WTC11 (cell line): Measurements from ENCODE around the gene RILPL1. TPM values are rescaled to one million over a fixed set of nuclear protein-coding genes. Genes with fewer than 3 reads are reported as not detected.
A peak's percentile ranks its signal among the peaks of the same experiment; 100 is the strongest.
"Not testable (repeated sequence)": the region's sequence is repeated elsewhere in the genome, so short reads cannot be mapped to it uniquely, and the experiment has no call there.

Source experiments
- ATAC-seq: fragments of 200-7000 bp; cut with Tn5 transposase; 2 replicates; pipeline ENCODE4 v1.10.0; 2021; ENCODE audit warnings: mild to moderate bottlenecking, moderate library complexity
- CTCF ChIA-PET: fragments of 300-600 bp; sonication (Branson Sonifier 250); formaldehyde crosslinking; loops from one replicate; lab custom pipeline; 2021; ENCODE audit warnings: antibody characterized with exemption; lab: Charles Lee
- POLR2A ChIA-PET: fragments of 350-600 bp; sonication (Branson Sonifier 250); formaldehyde crosslinking; loops from one replicate; lab custom pipeline; 2021; ENCODE audit warnings: antibody characterized with exemption; lab: Charles Lee
- DNase-seq: peaks from one replicate; pipeline ENCODE4 v3.0.0; 2021; ENCODE audit warnings: low spot score
- H3K27ac Mint-ChIP-seq: 2 replicates; pipeline ENCODE4 v1.8.0; 2021; ENCODE audit warnings: mixed read lengths
- H3K27me3 Mint-ChIP-seq: 2 replicates; pipeline ENCODE4 v1.8.0; 2021; ENCODE audit warnings: low read depth, mild to moderate bottlenecking, moderate library complexity, mixed read lengths
- H3K36me3 Mint-ChIP-seq: 2 replicates; pipeline ENCODE4 v1.8.0; 2021; ENCODE audit warnings: mixed read lengths
- H3K4me1 Mint-ChIP-seq: 2 replicates; pipeline ENCODE4 v1.8.0; 2022; ENCODE audit warnings: mixed read lengths
- H3K4me3 Mint-ChIP-seq: 2 replicates; pipeline ENCODE4 v1.8.0; 2021; ENCODE audit warnings: mild to moderate bottlenecking, moderate library complexity, mixed read lengths
- H3K9me3 Mint-ChIP-seq: 2 replicates; pipeline ENCODE4 v1.8.0; 2021; ENCODE audit warnings: mixed read lengths
- ATF2 ChIP-seq: sonication (generic); formaldehyde crosslinking; IDR thresholded peaks from 2 replicates; pipeline ENCODE4 v1.8.1; 2022; ENCODE audit warnings: low read depth, missing genetic modification reagents, borderline replicate concordance
- CREB1 ChIP-seq: sonication (generic); formaldehyde crosslinking; IDR thresholded peaks from 2 replicates; pipeline ENCODE4 v1.8.0; 2023; ENCODE audit warnings: mild to moderate bottlenecking, missing genetic modification reagents
- HMGXB4 ChIP-seq: sonication (generic); formaldehyde crosslinking; IDR thresholded peaks from 2 replicates; pipeline ENCODE4 v1.8.1; 2023; ENCODE audit warnings: mild to moderate bottlenecking, moderate library complexity, missing genetic modification reagents
- MXD4 ChIP-seq: fragments of 250-450 bp; sonication (Bioruptor Pico); IDR thresholded peaks from 2 replicates; pipeline ENCODE4 v1.8.0; 2021; ENCODE audit warnings: mild to moderate bottlenecking, moderate library complexity, borderline replicate concordance
- NFE2L1 ChIP-seq: sonication (generic); formaldehyde crosslinking; IDR thresholded peaks from 2 replicates; pipeline ENCODE4 v1.8.1; 2023; ENCODE audit warnings: missing genetic modification reagents
- NR1H2 ChIP-seq: sonication (generic); formaldehyde crosslinking; IDR thresholded peaks from 2 replicates; pipeline ENCODE4 v1.9.0; 2021; ENCODE audit warnings: mild to moderate bottlenecking, moderate library complexity, missing genetic modification reagents
- TP53 ChIP-seq: sonication (generic); formaldehyde crosslinking; IDR thresholded peaks from 2 replicates; pipeline ENCODE4 v1.8.1; 2023; ENCODE audit warnings: mild to moderate bottlenecking, missing genetic modification reagents
- ZNF121 ChIP-seq: sonication (generic); formaldehyde crosslinking; IDR thresholded peaks from 2 replicates; pipeline ENCODE4 v1.8.0; 2023; ENCODE audit warnings: missing genetic modification reagents
- ZNF138 ChIP-seq: sonication (generic); formaldehyde crosslinking; conservative IDR thresholded peaks from 2 replicates; pipeline ENCODE4 v1.8.1; 2022; ENCODE audit warnings: mild to moderate bottlenecking, moderate library complexity, missing genetic modification reagents
- ZNF232 ChIP-seq: sonication (generic); formaldehyde crosslinking; IDR thresholded peaks from 2 replicates; pipeline ENCODE4 v1.8.0; 2022; ENCODE audit warnings: mild to moderate bottlenecking, missing genetic modification reagents
- ZNF423 ChIP-seq: fragments of 250-450 bp; sonication (Bioruptor Pico); IDR thresholded peaks from 2 replicates; pipeline ENCODE4 v2.1.2; 2022; ENCODE audit warnings: mild to moderate bottlenecking, moderate library complexity
- ZSCAN18 ChIP-seq: fragments of 250-450 bp; sonication (Bioruptor Pico); IDR thresholded peaks from 2 replicates; pipeline ENCODE4 v2.1.2; 2022; ENCODE audit warnings: mild to moderate bottlenecking, moderate library complexity
- total RNA-seq: library from RNA; stranded (reverse); gene quantifications from 3 replicates; pipeline ENCODE4 v1.2.3, GENCODE V29; 2021
- TF ChIP-seq, protein P1 (sequence below): fragments of 250-450 bp; sonication (Bioruptor Pico); conservative IDR thresholded peaks from 2 replicates; pipeline ENCODE4 v1.9.0; 2021; ENCODE audit warnings: mild to moderate bottlenecking
- TF ChIP-seq, protein P2 (sequence below): sonication (generic); formaldehyde crosslinking; IDR thresholded peaks from 2 replicates; pipeline ENCODE4 v1.8.1; 2022; ENCODE audit warnings: missing genetic modification reagents, borderline replicate concordance
- TF ChIP-seq, protein P3 (sequence below): sonication (generic); formaldehyde crosslinking; conservative IDR thresholded peaks from 2 replicates; pipeline ENCODE4 v1.8.1; 2023; ENCODE audit warnings: mild to moderate bottlenecking, low read depth, missing genetic modification reagents, moderate library complexity
- TF ChIP-seq, protein P4 (sequence below): sonication (generic); formaldehyde crosslinking; IDR thresholded peaks from 2 replicates; pipeline ENCODE4 v1.8.1; 2023; ENCODE audit warnings: mild to moderate bottlenecking, missing genetic modification reagents

The RILPL1 gene
- total RNA-seq, 1 experiment from 2014 or later, result 8.2 TPM

DNA sequence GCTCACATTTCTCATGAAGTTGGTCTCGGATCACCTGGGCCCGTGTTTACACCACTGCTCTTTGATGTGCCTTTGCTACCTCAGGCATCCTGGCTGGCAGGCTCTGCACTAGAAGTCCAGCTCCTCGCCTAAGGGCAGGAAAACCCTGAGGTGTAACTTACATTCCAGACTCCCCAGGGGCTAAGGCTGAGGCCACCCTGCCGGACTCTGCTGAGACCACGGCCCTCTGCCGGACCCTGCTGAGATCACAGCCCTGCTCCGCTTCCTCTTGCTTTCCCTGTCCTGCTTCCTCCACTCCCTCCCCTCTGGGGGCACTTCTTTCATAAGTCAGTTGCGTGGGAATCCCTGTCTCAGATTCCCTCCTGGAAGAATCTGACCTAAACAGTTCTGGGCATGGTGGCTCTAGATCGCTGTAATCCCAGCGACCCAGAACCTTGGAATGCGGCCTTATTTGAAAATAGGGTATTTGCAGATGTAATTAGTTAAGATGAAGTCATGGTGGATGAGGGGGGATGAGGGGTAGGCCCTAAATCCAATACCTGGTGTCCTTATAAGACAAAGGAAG is 17.2 kb downstream of the RILPL1 start (continued):
- TF ChIP-seq, protein P1, sequence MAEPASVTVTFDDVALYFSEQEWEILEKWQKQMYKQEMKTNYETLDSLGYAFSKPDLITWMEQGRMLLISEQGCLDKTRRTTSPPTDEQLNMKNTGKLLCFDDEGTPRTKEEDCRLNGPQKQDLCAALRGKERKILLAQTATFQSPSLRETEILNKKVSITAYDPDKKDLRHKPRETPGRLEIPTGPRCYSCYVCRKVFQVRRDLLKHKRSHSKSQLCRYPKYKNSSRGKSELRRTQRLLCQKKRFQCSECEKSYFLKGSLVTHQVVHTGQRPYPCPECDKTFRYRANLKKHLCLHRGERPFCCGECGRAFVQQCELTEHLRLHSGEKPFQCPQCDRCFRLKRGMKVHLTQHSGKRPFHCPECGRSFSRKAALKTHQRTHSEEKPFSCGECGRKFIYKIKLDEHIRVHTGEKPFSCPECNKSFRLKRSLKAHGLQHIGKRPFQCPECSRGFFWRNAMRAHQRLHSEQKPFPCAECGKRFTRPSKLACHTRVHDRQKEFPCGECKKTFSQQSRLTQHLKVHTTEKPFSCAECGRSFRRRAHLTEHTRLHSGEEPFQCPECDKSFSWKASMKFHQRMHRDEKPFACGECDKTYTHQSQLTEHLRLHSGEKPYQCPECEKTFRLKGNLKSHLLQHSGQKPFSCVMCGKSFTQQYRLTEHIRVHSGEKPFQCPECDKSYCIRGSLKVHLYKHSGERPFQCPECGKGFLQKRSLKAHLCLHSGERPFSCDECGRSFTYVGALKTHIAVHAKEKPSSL (CRISPR knock-in tag), result no peak
- TF ChIP-seq ZNF423 (peak; percentile 32; the same call in 1 of the 2 replicates), HMGXB4 (no peak)

- H3K4me3 Mint-ChIP-seq, H3K4me1 Mint-ChIP-seq, H3K27me3 Mint-ChIP-seq, DNase-seq, POLR2A ChIA-PET, H3K9me3 Mint-ChIP-seq, CTCF ChIA-PET, H3K27ac Mint-ChIP-seq, ATAC-seq: not testable (repeated sequence)
- TF ChIP-seq ZNF121 (CRISPR knock-in tag), result peak; percentile 45; the same call in 1 of the 2 replicates
- H3K36me3 Mint-ChIP-seq, result peaks cover 22% of the 10 kb centered on the region
These were observed 18.8 kb downstream of the RILPL1 start for GRCh38 chr12:123514582-123515221.

GRCh38 chr12:123513805-123514204 is 19.7 kb downstream of the RILPL1 start:
- Mint-ChIP-seq H3K4me1 (peaks cover 6% of the 10 kb centered on the region), H3K27me3 (no peaks in the 10 kb centered on the region), H3K4me3 (no peak overlapping the region), H3K9me3 (no peaks in the 10 kb centered on the region), H3K36me3 (peaks cover 22% of the 10 kb centered on the region), H3K27ac (no peak overlapping the region)
- ChIA-PET CTCF (no interaction called here), POLR2A (no interaction called here)
- DNase-seq (no peak), ATAC-seq (no peak)
- TF ChIP-seq MXD4, result no peak
- TF ChIP-seq, protein P2, sequence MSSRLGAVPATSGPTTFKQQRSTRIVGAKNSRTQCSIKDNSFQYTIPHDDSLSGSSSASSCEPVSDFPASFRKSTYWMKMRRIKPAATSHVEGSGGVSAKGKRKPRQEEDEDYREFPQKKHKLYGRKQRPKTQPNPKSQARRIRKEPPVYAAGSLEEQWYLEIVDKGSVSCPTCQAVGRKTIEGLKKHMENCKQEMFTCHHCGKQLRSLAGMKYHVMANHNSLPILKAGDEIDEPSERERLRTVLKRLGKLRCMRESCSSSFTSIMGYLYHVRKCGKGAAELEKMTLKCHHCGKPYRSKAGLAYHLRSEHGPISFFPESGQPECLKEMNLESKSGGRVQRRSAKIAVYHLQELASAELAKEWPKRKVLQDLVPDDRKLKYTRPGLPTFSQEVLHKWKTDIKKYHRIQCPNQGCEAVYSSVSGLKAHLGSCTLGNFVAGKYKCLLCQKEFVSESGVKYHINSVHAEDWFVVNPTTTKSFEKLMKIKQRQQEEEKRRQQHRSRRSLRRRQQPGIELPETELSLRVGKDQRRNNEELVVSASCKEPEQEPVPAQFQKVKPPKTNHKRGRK, result no peak
- TF ChIP-seq ZSCAN18 (CRISPR knock-in tag), result no peak
- no peak for TF ChIP-seq NR1H2 (CRISPR knock-in tag)
- TF ChIP-seq TP53 (CRISPR knock-in tag), result no peak
- TF ChIP-seq ZNF138 (CRISPR knock-in tag), result no peak
- TF ChIP-seq NFE2L1 (CRISPR knock-in tag), result no peak
- TF ChIP-seq, protein P3, sequence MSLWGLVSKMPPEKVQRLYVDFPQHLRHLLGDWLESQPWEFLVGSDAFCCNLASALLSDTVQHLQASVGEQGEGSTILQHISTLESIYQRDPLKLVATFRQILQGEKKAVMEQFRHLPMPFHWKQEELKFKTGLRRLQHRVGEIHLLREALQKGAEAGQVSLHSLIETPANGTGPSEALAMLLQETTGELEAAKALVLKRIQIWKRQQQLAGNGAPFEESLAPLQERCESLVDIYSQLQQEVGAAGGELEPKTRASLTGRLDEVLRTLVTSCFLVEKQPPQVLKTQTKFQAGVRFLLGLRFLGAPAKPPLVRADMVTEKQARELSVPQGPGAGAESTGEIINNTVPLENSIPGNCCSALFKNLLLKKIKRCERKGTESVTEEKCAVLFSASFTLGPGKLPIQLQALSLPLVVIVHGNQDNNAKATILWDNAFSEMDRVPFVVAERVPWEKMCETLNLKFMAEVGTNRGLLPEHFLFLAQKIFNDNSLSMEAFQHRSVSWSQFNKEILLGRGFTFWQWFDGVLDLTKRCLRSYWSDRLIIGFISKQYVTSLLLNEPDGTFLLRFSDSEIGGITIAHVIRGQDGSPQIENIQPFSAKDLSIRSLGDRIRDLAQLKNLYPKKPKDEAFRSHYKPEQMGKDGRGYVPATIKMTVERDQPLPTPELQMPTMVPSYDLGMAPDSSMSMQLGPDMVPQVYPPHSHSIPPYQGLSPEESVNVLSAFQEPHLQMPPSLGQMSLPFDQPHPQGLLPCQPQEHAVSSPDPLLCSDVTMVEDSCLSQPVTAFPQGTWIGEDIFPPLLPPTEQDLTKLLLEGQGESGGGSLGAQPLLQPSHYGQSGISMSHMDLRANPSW (CRISPR knock-in tag), result no peak
- no peak for TF ChIP-seq ZNF232 (CRISPR knock-in tag)
- no peak for TF ChIP-seq ATF2 (CRISPR knock-in tag)
- TF ChIP-seq, protein P4, sequence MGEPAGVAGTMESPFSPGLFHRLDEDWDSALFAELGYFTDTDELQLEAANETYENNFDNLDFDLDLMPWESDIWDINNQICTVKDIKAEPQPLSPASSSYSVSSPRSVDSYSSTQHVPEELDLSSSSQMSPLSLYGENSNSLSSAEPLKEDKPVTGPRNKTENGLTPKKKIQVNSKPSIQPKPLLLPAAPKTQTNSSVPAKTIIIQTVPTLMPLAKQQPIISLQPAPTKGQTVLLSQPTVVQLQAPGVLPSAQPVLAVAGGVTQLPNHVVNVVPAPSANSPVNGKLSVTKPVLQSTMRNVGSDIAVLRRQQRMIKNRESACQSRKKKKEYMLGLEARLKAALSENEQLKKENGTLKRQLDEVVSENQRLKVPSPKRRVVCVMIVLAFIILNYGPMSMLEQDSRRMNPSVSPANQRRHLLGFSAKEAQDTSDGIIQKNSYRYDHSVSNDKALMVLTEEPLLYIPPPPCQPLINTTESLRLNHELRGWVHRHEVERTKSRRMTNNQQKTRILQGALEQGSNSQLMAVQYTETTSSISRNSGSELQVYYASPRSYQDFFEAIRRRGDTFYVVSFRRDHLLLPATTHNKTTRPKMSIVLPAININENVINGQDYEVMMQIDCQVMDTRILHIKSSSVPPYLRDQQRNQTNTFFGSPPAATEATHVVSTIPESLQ (CRISPR knock-in tag), result no peak
- TF ChIP-seq CREB1, result no peak
